GM19239 (cell line): ENCODE results near the gene TRIM10.

Experiments used
- DNase-seq: peaks from one replicate; pipeline ENCODE4 v3.0.0; 2011; ENCODE audit warnings: low spot score; ENCODE audit not compliant: insufficient read length
- FAIRE-seq: peaks from 2 replicates; lab custom pipeline; 2011; peaks lifted over from hg19 to GRCh38; lab: Jason Lieb, UNC

Gene TRIM10

DNA sequence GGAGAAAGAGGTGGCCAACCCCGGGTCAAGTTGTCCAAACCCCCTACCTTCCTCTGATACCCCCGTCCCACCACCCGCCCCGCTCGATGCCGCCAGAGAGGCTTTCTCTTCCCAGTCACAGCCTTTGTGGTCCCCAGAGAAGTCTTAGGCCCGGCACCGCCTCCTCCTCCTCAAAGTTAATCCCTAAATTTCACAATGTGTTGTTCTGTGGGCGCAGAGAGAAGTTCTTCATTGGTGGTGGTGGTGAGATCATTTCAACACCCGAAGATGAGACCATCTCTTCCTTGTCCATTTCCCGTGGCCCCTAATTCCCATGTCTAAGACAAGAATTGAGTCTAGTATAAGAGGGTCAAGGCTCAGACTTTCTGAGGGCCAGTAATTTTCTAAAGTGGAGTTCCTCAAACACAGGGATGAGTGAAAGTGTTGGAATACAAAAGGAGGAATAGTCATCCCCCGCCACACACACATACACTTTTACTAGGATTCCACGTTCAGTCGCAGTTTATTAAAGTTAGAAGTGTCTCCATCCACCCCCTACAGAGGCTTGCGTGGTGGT, 58.5 kb downstream of the TRIM10 start:
- no peak for DNase-seq
- peak; percentile 4 for FAIRE-seq
